UCSD-AML1 (cell line): ENCODE results near the gene SYNJ2.

Source experiments
- DNase-seq: peaks from one replicate; lab custom pipeline; 2025; ENCODE audit not compliant: unreplicated experiment; lab: John Stamatoyannopoulos, UW

Gene SYNJ2

GRCh38 chr6:158039178-158039557, 57.5 kb downstream of the SYNJ2 start:
- no peak for DNase-seq

DNA sequence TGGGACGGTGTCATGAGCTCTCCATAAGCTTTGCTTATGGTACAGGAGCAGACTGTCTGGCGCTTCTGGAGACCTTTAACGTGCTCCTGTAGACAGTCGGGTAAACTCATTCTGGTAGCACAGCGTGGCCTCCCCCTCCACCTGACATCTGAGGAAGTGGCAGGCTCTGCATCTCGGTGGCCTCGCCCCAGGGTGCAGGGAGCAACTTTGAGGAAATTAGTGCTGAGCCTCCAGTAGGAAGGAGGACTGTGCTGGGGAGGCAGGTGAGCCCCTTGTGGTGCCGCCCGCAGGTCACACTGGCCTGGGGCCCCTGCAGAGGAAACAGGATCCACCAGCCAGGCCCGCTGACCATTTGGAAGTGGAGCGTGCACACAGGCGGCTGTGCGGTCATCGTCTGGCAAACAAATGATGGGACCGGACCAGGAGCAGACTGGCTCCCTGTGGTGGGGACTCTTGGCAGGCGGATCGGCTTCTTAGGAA, 57.9 kb downstream of the SYNJ2 start:
- peak; percentile 33 for DNase-seq

DNA sequence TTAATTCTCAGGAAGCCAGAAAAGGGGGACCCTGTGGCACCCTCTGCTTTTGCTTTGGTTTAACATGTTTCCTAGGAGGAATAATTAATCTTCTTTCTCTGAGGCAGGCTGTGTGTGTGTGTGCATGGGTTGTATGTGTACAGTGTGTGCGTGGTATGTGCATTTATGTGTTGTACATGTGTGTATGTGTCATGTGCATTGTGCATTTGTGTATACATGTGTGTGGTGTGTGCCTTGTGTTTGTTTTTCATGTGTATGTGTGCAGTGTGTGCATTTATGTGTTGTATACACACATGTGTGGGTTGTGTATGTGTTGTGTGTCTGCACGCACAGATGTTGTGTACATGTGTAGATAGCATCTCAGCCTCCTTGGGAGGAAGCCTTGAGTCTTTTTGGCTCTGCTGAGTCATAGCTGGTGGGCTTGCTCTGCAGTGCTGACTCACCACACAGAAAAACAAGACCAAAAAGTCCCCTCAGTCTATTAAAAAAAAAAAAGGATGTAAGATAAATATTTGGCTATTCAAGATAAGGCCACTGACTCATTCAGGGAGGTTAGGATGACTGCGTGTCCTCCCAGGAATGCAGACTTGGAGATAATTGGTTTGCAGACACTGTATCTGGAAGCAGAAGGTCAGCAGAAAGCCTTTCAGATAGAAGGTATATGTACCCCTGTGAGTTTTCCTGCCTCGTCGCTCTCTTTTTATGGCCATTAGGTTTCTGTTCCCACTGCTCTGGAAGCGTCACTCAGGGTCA, 58.6 kb downstream of the SYNJ2 start:
- DNase-seq: peak; percentile 56

DNA sequence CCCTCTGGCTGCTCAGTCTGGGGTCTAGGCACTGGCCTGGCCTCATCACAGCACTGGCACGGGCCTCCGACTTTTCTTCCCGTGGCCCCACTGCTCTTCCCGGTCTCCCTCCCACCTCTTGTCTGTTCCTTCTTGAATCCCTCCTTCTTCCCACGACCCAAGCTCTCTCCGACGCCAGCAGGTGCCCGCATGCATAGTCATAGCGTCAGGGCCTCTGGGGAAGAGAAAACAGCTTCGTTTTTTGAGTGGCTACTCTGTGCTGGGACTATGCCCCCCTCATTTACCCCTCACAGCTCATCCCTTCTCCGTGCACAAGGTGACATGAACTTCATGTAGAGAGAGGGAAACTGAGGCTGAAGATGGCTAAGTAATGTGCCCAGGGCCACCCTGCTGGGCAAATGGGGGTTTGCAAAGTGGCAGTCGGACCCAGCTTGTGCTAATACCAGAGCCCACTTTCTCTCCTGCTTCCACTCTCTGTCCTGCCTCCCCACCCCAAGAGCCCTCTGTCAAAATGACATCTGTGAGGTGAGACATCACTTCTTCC, 59.2 kb downstream of the SYNJ2 start:
- no peak for DNase-seq

GRCh38 chr6:158041370-158041769, 59.7 kb downstream of the SYNJ2 start:
- no peak for DNase-seq

- DNase-seq: no peak
Measured at GRCh38 chr6:158041788-158042187, 60.1 kb downstream of the SYNJ2 start.

- DNase-seq: no peak
Measured at GRCh38 chr6:158042245-158042798, 60.7 kb downstream of the SYNJ2 start.

DNA sequence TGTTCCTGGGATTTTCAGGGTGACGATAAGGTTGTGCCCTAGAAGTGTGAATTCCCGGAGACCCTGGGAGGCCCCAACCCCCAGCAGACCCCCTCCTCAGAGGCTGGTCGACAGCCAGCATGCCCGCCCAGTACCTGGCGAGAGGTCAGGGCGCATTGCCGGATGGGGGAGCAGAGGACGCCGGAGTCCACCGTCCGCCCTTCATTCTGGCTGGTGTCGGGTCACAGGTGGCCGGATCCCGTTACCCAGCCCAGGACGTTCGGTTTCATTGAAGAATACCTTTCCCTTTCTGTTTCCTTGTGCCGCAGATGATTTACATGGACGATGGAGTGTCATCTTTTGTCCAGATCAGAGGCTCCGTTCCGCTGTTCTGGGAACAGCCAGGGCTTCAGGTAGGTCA, 61.3 kb downstream of the SYNJ2 start:
- no peak for DNase-seq

DNA sequence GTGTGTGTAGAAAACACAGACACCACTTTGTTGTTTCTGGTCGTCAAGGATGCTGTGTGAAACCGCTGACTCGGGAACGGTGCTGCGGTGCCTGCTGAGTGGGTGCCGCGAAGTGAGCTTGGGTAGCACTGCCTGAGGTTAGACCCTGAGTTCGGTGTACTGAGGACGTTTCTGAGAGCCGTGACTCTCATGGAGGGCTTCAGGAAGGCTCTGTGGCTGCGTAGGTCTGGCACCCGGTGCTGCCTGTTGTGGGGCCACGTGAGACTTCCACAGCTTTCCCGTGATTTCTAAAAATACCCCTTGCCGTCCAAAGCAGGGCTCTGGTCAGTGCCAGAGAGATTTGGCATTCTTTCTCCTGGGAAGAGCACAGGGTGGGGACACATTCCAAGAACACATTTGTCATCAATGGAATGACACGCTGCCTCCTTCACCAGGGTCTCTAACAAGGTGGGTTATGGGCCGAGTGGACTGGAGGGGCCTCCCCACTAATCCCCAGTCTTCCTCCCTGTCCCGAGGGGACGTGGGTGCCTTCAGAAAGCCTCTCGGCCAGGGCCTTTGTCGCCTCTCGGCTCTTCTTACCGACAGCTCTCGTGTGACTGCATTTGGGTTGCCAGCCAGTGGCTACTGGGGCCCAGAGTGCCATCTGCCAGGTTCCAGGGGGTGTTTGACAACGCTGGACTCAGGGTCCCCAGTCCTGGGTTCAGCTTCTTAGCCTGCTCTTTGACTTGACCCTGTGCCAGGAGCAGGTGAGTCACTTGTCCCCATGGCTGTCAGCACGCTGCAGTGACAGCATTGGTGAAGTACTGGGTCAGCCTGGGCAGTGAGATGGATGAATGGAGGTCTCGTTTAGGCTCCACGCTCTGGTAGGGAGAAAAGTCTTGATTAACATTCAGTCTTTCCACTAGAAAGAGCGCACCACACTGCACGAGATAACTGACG, 62.2 kb downstream of the SYNJ2 start:
- no peak for DNase-seq

- no peak for DNase-seq
Measured at GRCh38 chr6:158044525-158044888, 62.8 kb downstream of the SYNJ2 start.

DNA sequence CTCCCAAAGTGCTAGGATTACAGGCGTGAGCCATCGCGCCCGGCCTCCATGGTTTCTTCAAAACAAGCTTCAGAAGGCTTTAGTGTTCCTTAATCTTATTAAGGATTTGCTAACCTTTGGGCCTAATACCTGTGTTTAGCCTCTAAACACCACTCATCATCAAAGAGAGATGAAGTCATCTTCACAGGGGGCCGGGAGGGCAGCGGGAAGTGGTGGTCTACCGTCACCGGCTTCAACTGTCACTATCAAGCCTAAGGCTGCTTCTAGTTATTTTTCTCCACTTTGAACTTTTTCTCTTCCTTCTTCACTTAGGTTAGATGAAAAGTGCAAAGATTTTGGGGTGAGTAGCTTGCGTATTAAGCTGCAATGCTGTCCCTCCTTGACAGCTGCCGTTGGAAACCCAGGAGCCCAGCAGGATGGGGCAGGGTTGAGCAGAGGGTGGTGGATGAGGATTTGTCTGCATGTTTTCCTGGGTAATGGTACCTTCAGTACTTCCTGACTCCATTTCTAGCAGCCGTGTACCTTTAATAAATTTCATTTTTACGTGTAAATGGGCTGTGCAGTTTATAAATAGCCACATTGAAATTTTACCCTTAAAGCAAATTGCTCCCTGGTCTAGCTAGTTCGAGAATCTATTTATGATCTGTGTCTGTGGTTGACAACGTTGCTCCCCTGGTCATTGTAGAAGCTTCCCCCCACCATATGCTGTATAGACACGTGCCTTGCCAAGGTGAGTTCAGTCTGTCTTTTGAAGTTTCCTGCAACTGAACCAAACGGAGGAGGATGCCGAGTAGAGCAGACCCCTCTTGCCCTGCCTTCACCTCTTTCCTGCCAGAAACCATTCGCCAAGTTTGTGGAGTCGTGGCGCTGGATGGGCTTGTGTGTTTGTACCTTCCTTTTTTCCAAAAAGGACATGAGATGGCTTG, 64.8 kb downstream of the SYNJ2 start:
- DNase-seq: no peak

DNA sequence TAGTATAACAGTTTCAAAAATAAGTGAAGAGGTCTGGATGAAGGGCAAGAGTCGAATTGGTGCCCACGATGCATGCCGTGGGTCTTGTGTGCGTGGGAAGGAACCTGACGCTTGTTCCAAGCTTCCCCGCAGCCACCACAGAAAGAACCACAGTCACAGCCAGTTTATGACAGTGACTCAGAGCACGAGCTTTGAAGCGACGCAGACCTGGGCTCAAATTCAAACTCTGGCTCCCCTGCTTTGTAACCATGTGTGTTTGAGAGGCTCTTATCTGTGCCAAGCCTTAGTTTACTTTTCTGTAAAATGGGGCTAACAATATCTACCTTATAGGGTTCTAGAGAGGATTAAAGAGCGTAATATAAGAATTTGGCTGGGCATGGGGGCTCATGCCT, 65.5 kb downstream of the SYNJ2 start:
- DNase-seq: no peak

DNA sequence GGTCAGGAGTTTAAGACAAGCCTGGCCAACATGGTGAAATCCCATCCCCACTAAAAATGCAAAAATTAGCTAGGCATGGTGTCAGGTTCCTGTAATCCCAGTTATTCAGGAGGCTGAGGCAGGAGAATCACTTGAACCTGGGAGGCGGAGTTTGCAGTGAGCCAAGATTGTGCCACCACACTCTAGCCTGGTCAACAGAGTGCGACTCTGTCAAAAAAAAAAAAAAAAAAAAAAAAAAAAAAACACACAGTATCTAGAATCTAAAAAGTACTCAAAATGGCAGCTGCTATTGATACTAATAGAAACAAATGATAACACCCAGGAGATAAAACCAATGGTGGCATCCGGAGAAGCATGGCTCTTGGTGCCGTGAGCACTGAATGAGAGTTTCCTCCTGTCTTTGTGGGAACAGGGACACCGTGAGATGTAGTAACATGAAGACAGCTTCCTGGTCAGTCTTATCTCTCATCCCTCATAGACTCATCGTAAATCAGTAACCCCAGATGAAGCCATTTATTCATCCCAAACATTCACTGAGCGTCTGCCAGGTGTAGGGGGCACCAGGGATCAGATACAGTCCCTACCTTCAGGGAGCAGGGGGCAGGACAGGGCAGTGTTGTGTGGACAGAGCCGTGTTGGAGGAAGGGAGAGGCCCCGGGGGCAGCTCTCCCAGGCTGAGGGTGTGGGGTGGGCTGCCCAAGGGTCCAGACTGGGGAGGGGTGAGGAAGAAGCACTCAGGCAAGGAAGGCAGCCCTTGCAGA, 66.1 kb downstream of the SYNJ2 start:
- DNase-seq: no peak

DNA sequence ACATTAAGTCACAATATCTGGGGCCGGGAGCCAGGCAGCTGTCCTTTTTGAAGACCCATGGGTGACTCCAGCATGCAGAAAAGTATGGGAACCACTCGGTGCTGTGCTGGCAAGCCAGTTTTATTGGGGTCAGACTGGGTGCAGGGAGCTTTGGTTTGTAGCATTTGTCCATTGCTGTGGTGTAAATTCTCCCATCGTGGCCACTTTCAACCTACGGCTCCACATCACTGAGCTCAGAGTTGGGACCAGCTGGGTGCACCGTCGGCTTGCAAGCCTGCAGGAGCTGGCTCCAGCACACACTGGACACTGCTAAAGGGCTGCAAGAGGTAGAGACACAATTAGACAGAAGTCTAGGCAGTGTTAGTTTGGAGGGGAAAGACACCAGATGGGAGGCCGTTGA, 66.9 kb downstream of the SYNJ2 start:
- no peak for DNase-seq

DNA sequence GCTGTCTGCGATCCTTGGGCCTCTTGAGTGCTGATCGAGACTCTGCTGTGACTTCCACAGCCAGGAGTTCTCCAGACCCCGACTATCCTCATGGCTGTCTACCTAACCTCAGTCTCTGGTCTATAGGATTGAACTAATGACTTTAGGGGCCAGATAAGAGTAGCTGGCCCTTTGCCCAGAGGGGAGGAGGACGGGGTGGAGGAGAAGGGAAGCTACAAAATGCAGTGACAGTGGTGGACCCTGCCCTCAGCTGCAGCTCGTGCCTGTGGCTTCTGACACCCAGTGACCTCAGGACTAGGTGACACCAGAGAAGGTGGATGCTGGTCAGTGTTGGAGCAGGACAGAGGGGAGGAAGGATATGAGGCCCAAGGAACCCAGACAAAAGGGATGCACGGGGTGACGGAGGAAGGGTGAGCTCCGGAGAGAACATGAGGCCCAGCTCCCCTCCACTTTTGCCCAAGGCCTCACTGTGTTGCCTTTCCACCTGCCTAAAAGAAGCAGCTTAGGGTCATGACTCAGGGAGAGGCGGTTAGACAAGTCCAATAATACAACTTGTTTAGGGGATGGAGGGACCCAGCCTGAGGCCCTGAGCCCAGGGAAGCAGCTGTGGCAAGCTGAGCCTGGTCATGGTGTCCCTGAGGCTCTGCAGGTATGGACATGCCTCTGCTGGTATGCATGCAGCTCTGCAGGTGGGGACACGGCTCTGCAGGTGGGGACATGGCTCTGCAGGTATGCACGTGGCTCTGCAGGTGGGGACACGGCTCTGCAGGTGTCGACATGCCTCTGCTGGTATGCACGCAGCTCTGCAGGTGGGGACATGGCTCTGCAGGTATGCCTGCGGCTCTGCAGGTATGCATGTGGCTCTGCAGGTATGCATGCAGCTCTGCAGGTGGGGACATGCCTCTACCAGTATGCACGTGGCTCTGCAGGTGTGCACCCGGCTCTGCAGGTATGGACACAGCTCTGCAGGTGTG, 67.7 kb downstream of the SYNJ2 start:
- DNase-seq: no peak

GRCh38 chr6:158050107-158050735, 68.6 kb downstream of the SYNJ2 start:
- DNase-seq: no peak

- DNase-seq: no peak
Measured at GRCh38 chr6:158050955-158051354, 69.3 kb downstream of the SYNJ2 start.

DNA sequence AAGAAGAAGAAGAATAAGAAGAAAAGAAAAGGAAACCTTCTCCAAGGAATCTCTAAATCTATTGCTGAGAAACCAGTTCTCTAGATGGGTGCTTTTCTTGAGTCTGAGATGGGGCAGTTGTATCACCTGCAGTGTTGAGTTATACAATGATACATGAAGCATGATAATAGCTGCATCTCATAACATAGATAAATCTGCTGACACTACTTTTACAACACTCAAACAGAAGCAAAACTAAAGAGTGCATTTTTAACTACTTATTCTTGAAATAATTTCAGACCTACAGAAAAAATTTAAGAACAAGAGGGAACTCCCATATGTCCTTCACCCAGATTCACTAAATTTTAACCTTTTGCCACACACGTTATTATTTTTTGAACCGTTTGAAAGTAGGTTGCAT, 70.3 kb downstream of the SYNJ2 start:
- DNase-seq: no peak
